ENCODE measurements around the gene SLC30A7.
"Not testable (repeated sequence)": the region's sequence is repeated elsewhere in the genome, so short reads cannot be mapped to it uniquely, and the experiment has no call there.

- not testable (repeated sequence) for TF ChIP-seq CTCF (conservative IDR thresholded peaks at IDR 0.05); ZFX (IDR thresholded peaks at IDR 0.05)
Measured at GRCh38 chr1:100946064-100946463, 50.2 kb downstream of the SLC30A7 start.

Data from C4-2B (cell line).